ENCODE measurements around the gene ZNF236.

- TF ChIP-seq, protein P1, sequence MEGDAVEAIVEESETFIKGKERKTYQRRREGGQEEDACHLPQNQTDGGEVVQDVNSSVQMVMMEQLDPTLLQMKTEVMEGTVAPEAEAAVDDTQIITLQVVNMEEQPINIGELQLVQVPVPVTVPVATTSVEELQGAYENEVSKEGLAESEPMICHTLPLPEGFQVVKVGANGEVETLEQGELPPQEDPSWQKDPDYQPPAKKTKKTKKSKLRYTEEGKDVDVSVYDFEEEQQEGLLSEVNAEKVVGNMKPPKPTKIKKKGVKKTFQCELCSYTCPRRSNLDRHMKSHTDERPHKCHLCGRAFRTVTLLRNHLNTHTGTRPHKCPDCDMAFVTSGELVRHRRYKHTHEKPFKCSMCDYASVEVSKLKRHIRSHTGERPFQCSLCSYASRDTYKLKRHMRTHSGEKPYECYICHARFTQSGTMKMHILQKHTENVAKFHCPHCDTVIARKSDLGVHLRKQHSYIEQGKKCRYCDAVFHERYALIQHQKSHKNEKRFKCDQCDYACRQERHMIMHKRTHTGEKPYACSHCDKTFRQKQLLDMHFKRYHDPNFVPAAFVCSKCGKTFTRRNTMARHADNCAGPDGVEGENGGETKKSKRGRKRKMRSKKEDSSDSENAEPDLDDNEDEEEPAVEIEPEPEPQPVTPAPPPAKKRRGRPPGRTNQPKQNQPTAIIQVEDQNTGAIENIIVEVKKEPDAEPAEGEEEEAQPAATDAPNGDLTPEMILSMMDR (IDR thresholded peaks at IDR 0.05), result peak; percentile 62 to 74 (median 68)
- TF ChIP-seq POLR2A (IDR thresholded peaks at IDR 0.05), result no peak
These were observed 99.8 kb downstream of the ZNF236 start for GRCh38 chr18:76922107-76922506.
